HEK293 (cell line): ENCODE results near the gene MBD3L1.

Source experiments
- CTCF ChIA-PET: fragments of 350-600 bp; formaldehyde crosslinking; extraction: SDS; loops from one replicate; lab custom pipeline; 2021; ENCODE audit warnings: antibody characterized with exemption; lab: Yijun Ruan, JAX
- POLR2A ChIA-PET: fragments of 300-600 bp; formaldehyde crosslinking; extraction: SDS; loops from one replicate; lab custom pipeline; 2020; ENCODE audit warnings: antibody characterized with exemption, inconsistent platforms; lab: Yijun Ruan, JAX
- H3K27ac ChIP-seq: fragments of 200-500 bp; sonication (Bioruptor generic); 2 replicates; pipeline ENCODE4 v1.5.1; 2014; ENCODE audit warnings: low read depth, low read length, control low read depth, inconsistent platforms; ENCODE audit errors: extremely low read depth
- H3K36me3 ChIP-seq, 2 experiments: fragments of 200-500 bp in 1 of 2; sonication (Bioruptor generic) in 1 of 2; 1 replicate in 1 of 2; 2 replicates in 1 of 2; pipeline ENCODE4 v1.5.1; 2014 to 2017; ENCODE audit warnings: inconsistent platforms in 2 of 2, low read length in 2 of 2; ENCODE audit not compliant: control insufficient read depth in 2 of 2, insufficient read depth in 1 of 2
- H3K4me1 ChIP-seq: fragments of 200-500 bp; sonication (Bioruptor generic); 2 replicates; pipeline ENCODE4 v1.5.1; 2014; ENCODE audit warnings: mild to moderate bottlenecking, low read length, inconsistent platforms; ENCODE audit not compliant: control insufficient read depth, insufficient read depth
- H3K4me3 ChIP-seq: 2 replicates; pipeline ENCODE4 v1.5.1; 2011; ENCODE audit warnings: low read depth, mild to moderate bottlenecking, control low read depth, low read length, moderate library complexity
- H3K9me3 ChIP-seq: fragments of 200-500 bp; sonication (Bioruptor generic); 2 replicates; pipeline ENCODE4 v1.5.1; 2014; ENCODE audit warnings: low read depth, low read length, inconsistent platforms; ENCODE audit not compliant: control insufficient read depth, insufficient read depth
- EGR2 ChIP-seq: fragments of 450-650 bp; formaldehyde crosslinking; IDR thresholded peaks from 2 replicates; pipeline ENCODE4 v1.5.1; 2016; ENCODE audit warnings: low read depth, missing biosample characterization, missing genetic modification characterization
- GLIS1 ChIP-seq: fragments of 450-650 bp; formaldehyde crosslinking; IDR thresholded peaks from 2 replicates; pipeline ENCODE4 v1.5.1; 2016; ENCODE audit warnings: missing biosample characterization, missing genetic modification characterization
- HOXC10 ChIP-seq: sonication (generic); formaldehyde crosslinking; IDR thresholded peaks from 2 replicates; pipeline ENCODE4 v1.8.1; 2023; ENCODE audit warnings: mild to moderate bottlenecking, missing genetic modification reagents
- KLF16 ChIP-seq: fragments of 450-650 bp; formaldehyde crosslinking; IDR thresholded peaks from 2 replicates; pipeline ENCODE4 v1.5.1; 2017; ENCODE audit warnings: missing biosample characterization, missing genetic modification characterization
- MZF1 ChIP-seq: fragments of 450-650 bp; formaldehyde crosslinking; IDR thresholded peaks from 2 replicates; pipeline ENCODE4 v1.5.1; 2017; ENCODE audit warnings: missing biosample characterization, missing genetic modification characterization, borderline replicate concordance
- SCRT2 ChIP-seq: fragments of 450-650 bp; formaldehyde crosslinking; IDR thresholded peaks from 2 replicates; pipeline ENCODE4 v1.5.1; 2016; ENCODE audit warnings: missing biosample characterization, missing genetic modification characterization
- ZBTB20 ChIP-seq: fragments of 450-650 bp; formaldehyde crosslinking; IDR thresholded peaks from 2 replicates; pipeline ENCODE4 v1.5.1; 2016; ENCODE audit warnings: missing biosample characterization, missing genetic modification characterization
- ZNF138 ChIP-seq: fragments of 450-650 bp; formaldehyde crosslinking; IDR thresholded peaks from 2 replicates; pipeline ENCODE4 v1.5.1; 2016; ENCODE audit warnings: missing biosample characterization, missing genetic modification characterization, borderline replicate concordance
- ZNF544 ChIP-seq: fragments of 450-650 bp; formaldehyde crosslinking; IDR thresholded peaks from 2 replicates; pipeline ENCODE4 v1.5.0; 2017; ENCODE audit warnings: missing biosample characterization, missing genetic modification characterization
- ZNF549 ChIP-seq: fragments of 450-650 bp; IDR thresholded peaks from 2 replicates; pipeline ENCODE4 v1.5.1; 2018; ENCODE audit warnings: missing biosample characterization, missing genetic modification characterization, mild to moderate bottlenecking, inconsistent platforms, moderate library complexity
- ZNF560 ChIP-seq: fragments of 450-650 bp; formaldehyde crosslinking; IDR thresholded peaks from 2 replicates; pipeline ENCODE4 v1.5.1; 2017; ENCODE audit warnings: missing biosample characterization, missing genetic modification characterization, borderline replicate concordance
- ZNF843 ChIP-seq: fragments of 450-650 bp; formaldehyde crosslinking; IDR thresholded peaks from 2 replicates; pipeline ENCODE4 v1.5.1; 2016; ENCODE audit warnings: missing biosample characterization, missing genetic modification characterization
- ZXDB ChIP-seq: fragments of 450-650 bp; formaldehyde crosslinking; IDR thresholded peaks from 2 replicates; pipeline ENCODE4 v1.5.1; 2016; ENCODE audit warnings: missing biosample characterization, missing genetic modification characterization
- TF ChIP-seq, protein P1 (sequence below): fragments of 450-650 bp; formaldehyde crosslinking; IDR thresholded peaks from 2 replicates; pipeline ENCODE4 v1.5.1; 2017; ENCODE audit warnings: missing biosample characterization, missing genetic modification characterization
- TF ChIP-seq, protein P2 (sequence below): IDR thresholded peaks from 2 replicates; pipeline ENCODE4 v1.6.1; 2011; ENCODE audit warnings: mild to moderate bottlenecking, low read depth, low read length, borderline replicate concordance
- TF ChIP-seq, protein P3 (sequence below): fragments of 450-650 bp; formaldehyde crosslinking; IDR thresholded peaks from 2 replicates; pipeline ENCODE4 v1.5.1; 2017; ENCODE audit warnings: missing biosample characterization, missing genetic modification characterization
- TF ChIP-seq, protein P4 (sequence below): fragments of 450-650 bp; formaldehyde crosslinking; IDR thresholded peaks from 2 replicates; pipeline ENCODE4 v1.5.1; 2017; ENCODE audit warnings: missing biosample characterization, missing genetic modification characterization
- TF ChIP-seq, protein P5 (sequence below): fragments of 450-650 bp; formaldehyde crosslinking; IDR thresholded peaks from 2 replicates; pipeline ENCODE4 v1.5.1; 2016; ENCODE audit warnings: missing biosample characterization, missing genetic modification characterization
- TF ChIP-seq, protein P6 (sequence below): fragments of 450-650 bp; formaldehyde crosslinking; IDR thresholded peaks from 2 replicates; pipeline ENCODE4 v1.5.1; 2016; ENCODE audit warnings: missing biosample characterization, missing genetic modification characterization

MBD3L1 gene

DNA sequence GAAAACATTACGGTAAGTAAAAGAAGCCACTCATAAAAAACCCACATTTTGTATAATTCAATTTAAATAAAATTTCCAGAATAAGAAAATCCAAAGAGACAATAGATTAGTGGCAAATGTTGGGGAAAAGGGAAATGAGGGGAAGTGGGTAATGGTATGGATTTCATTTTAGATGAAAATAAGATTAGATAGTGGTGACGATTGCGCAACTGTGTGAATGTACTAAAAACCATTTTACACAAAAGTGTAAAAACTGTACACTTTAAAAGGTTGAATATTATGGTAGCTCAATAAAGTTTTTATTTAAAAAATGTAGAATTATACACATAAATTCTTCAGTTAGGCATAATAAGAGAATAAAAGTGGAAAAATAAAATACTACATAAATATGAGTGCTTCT is 3.7 kb downstream of the MBD3L1 start:
- H3K36me3 ChIP-seq, result no peaks in the 10 kb centered on the region
- TF ChIP-seq HOXC10, result no peak
- TF ChIP-seq ZNF138 (tag by site-specific recombination), result no peak
- TF ChIP-seq MZF1 (tag by site-specific recombination), result no peak
- no peak for TF ChIP-seq ZNF560 (tag by site-specific recombination)
- TF ChIP-seq, protein P1, sequence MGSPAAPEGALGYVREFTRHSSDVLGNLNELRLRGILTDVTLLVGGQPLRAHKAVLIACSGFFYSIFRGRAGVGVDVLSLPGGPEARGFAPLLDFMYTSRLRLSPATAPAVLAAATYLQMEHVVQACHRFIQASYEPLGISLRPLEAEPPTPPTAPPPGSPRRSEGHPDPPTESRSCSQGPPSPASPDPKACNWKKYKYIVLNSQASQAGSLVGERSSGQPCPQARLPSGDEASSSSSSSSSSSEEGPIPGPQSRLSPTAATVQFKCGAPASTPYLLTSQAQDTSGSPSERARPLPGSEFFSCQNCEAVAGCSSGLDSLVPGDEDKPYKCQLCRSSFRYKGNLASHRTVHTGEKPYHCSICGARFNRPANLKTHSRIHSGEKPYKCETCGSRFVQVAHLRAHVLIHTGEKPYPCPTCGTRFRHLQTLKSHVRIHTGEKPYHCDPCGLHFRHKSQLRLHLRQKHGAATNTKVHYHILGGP (tag by site-specific recombination), result no peak
- TF ChIP-seq, protein P2, sequence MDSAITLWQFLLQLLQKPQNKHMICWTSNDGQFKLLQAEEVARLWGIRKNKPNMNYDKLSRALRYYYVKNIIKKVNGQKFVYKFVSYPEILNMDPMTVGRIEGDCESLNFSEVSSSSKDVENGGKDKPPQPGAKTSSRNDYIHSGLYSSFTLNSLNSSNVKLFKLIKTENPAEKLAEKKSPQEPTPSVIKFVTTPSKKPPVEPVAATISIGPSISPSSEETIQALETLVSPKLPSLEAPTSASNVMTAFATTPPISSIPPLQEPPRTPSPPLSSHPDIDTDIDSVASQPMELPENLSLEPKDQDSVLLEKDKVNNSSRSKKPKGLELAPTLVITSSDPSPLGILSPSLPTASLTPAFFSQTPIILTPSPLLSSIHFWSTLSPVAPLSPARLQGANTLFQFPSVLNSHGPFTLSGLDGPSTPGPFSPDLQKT, result no peak
- no peak for TF ChIP-seq KLF16 (tag by site-specific recombination)
- TF ChIP-seq, all 188 proteins: peak for 0
- no peaks in the 10 kb centered on the region for H3K9me3 ChIP-seq
- no peak overlapping the region for H3K4me3 ChIP-seq
- ChIA-PET CTCF (no interaction called here), POLR2A (no interaction called here)
- H3K4me1 ChIP-seq, result 0 out of 2 replicates have a peak, but pooled peaks cover 4% of the 10 kb centered on the region
- no peak overlapping the region for H3K27ac ChIP-seq

DNA sequence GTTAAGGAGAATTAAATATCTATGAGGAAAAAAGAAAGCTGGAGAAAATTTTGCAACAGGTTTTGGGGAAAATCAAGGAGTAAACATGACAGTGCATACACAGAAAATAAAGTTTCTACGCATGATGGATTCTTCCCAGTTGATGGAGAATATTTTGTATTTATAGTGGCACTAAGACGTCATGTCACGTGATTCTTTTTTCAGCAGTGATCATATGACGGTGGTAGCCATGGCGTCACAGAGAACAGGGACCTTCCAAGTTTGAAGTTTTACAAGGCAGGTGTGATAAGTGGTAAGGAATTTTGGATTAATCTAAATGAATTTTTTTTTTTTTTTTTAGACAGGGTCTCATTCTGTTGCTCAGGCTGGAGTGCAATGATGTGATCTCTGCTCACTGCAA is 8.5 kb downstream of the MBD3L1 start:
- H3K4me3 ChIP-seq, result no peak overlapping the region
- H3K4me1 ChIP-seq, result no peaks in the 10 kb centered on the region
- ChIA-PET CTCF (no interaction called here), POLR2A (no interaction called here)
- no peak overlapping the region for H3K27ac ChIP-seq
- H3K36me3 ChIP-seq, result no peaks in the 10 kb centered on the region
- H3K9me3 ChIP-seq, result no peaks in the 10 kb centered on the region
- TF ChIP-seq EGR2 (tag by site-specific recombination) (no peak), ZBTB20 (no peak), ZNF843 (tag by site-specific recombination) (no peak), ZNF138 (tag by site-specific recombination) (no peak), ZXDB (tag by site-specific recombination) (no peak)
- TF ChIP-seq, protein P3, sequence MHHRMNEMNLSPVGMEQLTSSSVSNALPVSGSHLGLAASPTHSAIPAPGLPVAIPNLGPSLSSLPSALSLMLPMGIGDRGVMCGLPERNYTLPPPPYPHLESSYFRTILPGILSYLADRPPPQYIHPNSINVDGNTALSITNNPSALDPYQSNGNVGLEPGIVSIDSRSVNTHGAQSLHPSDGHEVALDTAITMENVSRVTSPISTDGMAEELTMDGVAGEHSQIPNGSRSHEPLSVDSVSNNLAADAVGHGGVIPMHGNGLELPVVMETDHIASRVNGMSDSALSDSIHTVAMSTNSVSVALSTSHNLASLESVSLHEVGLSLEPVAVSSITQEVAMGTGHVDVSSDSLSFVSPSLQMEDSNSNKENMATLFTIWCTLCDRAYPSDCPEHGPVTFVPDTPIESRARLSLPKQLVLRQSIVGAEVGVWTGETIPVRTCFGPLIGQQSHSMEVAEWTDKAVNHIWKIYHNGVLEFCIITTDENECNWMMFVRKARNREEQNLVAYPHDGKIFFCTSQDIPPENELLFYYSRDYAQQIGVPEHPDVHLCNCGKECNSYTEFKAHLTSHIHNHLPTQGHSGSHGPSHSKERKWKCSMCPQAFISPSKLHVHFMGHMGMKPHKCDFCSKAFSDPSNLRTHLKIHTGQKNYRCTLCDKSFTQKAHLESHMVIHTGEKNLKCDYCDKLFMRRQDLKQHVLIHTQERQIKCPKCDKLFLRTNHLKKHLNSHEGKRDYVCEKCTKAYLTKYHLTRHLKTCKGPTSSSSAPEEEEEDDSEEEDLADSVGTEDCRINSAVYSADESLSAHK (tag by site-specific recombination), result no peak
- TF ChIP-seq, protein P4, sequence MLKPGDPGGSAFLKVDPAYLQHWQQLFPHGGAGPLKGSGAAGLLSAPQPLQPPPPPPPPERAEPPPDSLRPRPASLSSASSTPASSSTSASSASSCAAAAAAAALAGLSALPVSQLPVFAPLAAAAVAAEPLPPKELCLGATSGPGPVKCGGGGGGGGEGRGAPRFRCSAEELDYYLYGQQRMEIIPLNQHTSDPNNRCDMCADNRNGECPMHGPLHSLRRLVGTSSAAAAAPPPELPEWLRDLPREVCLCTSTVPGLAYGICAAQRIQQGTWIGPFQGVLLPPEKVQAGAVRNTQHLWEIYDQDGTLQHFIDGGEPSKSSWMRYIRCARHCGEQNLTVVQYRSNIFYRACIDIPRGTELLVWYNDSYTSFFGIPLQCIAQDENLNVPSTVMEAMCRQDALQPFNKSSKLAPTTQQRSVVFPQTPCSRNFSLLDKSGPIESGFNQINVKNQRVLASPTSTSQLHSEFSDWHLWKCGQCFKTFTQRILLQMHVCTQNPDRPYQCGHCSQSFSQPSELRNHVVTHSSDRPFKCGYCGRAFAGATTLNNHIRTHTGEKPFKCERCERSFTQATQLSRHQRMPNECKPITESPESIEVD (tag by site-specific recombination), result no peak
- TF ChIP-seq, protein P2, result no peak

DNA sequence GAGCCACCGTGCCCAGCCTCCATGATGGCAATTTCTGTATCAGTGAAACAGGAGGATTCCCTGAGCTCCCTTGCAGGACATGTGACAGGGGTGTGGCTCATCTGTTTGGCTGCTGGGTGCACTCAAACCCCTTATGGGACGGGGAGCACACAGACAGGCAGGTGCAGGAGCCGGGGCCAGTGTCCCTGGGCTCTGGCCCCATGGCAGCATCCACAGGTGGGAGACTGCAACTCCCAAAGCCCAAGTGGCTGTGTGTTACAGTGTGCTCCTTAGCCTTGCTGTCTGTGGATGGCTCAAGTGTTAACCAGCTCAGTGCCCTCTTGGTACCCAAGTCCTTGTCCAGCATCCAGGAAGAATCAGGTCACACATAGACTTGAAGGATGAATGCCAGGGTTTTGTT is 14.6 kb downstream of the MBD3L1 start:
- H3K9me3 ChIP-seq, result no peaks in the 10 kb centered on the region
- CTCF ChIA-PET, result no interaction called here
- TF ChIP-seq, protein P5, sequence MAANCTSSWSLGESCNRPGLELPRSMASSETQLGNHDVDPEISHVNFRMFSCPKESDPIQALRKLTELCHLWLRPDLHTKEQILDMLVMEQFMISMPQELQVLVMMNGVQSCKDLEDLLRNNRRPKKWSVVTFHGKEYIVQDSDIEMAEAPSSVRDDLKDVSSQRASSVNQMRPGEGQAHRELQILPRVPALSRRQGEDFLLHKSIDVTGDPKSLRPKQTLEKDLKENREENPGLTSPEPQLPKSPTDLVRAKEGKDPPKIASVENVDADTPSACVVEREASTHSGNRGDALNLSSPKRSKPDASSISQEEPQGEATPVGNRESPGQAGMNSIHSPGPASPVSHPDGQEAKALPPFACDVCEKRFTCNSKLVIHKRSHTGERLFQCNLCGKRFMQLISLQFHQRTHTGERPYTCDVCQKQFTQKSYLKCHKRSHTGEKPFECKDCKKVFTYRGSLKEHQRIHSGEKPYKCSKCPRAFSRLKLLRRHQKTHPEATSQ (tag by site-specific recombination), result no peak
- no peak for TF ChIP-seq SCRT2 (tag by site-specific recombination)
- TF ChIP-seq, protein P6, sequence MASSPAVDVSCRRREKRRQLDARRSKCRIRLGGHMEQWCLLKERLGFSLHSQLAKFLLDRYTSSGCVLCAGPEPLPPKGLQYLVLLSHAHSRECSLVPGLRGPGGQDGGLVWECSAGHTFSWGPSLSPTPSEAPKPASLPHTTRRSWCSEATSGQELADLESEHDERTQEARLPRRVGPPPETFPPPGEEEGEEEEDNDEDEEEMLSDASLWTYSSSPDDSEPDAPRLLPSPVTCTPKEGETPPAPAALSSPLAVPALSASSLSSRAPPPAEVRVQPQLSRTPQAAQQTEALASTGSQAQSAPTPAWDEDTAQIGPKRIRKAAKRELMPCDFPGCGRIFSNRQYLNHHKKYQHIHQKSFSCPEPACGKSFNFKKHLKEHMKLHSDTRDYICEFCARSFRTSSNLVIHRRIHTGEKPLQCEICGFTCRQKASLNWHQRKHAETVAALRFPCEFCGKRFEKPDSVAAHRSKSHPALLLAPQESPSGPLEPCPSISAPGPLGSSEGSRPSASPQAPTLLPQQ (tag by site-specific recombination), result no peak
- TF ChIP-seq ZNF544 (tag by site-specific recombination), result no peak
- no peak for TF ChIP-seq ZNF549 (tag by site-specific recombination)
- TF ChIP-seq GLIS1 (tag by site-specific recombination), result no peak

More for the DNA sequence above, 14.6 kb downstream of the MBD3L1 start:
- H3K4me3 ChIP-seq, result no peak overlapping the region
- POLR2A ChIA-PET, result no interaction called here
- no peaks in the 10 kb centered on the region for H3K4me1 ChIP-seq
- no peaks in the 10 kb centered on the region for H3K36me3 ChIP-seq
- H3K27ac ChIP-seq, result no peak overlapping the region
